ENCODE measurements around the gene MACROD2. TPM values are rescaled to one million over a fixed set of nuclear protein-coding genes. Genes with fewer than 3 reads are reported as not detected.

The MACROD2 gene
- total RNA-seq, 4 donors from 2014 or later: 1.8 to 4.8 (median 2.9) TPM

DNA sequence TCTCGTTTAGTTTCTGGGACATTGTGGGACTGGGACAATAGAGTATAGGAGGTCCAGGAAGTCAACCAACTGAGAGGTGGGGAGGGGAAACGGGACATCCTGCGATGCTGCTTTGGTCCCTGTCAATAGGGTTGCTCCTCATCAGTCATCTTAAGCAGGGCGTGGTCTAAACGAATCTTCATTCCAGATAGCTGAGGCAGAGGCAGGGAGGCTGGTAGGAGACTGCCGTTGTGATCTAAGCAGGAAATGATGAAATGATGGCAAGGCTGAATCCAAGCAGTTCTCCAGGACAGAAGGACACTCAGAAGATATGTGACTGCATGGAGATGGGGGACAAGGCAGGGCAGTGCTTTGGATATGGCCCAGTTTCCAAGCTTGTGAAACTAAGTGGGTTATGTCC is 1624.5 kb downstream of the MACROD2 start:
- intact Hi-C loops (cut with DNase I): no loop called here
- TF ChIP-seq, protein P1, sequence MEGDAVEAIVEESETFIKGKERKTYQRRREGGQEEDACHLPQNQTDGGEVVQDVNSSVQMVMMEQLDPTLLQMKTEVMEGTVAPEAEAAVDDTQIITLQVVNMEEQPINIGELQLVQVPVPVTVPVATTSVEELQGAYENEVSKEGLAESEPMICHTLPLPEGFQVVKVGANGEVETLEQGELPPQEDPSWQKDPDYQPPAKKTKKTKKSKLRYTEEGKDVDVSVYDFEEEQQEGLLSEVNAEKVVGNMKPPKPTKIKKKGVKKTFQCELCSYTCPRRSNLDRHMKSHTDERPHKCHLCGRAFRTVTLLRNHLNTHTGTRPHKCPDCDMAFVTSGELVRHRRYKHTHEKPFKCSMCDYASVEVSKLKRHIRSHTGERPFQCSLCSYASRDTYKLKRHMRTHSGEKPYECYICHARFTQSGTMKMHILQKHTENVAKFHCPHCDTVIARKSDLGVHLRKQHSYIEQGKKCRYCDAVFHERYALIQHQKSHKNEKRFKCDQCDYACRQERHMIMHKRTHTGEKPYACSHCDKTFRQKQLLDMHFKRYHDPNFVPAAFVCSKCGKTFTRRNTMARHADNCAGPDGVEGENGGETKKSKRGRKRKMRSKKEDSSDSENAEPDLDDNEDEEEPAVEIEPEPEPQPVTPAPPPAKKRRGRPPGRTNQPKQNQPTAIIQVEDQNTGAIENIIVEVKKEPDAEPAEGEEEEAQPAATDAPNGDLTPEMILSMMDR (IDR thresholded peaks at IDR 0.05): no peak
- TF ChIP-seq POLR2A (IDR thresholded peaks at IDR 0.05): no peak
- Histone ChIP-seq H3K9me3 (no peaks in the 10 kb centered on the region), H3K27me3 (no peaks in the 10 kb centered on the region), H3K36me3 (no peaks in the 10 kb centered on the region), H3K4me1 (no peaks in the 10 kb centered on the region), H3K27ac (no peak overlapping the region), H3K4me3 (no peak overlapping the region)
- no peak for DNase-seq
- 76 to 80% methylated on average over 4 to 5 of the region's 6 CpGs for WGBS, 2 donors

DNA sequence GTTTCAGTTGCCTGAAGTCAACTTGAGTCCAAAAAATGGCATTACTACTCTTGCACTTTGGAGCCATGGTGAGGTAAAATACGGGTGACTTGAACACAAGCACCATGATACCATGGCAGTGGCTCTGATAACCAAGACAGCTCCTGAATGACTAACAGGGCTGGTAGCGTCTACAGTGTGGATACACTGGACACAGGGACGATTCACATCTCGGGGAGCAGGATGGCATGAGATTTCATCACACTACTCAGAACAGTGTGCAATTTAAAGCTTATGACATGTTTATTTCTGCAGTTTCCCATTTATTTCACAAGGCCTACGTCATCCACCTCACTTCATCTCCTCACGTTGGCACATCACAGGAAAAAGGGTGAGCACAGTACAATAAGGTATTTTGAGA is 1627.1 kb downstream of the MACROD2 start:
- 81 to 85% methylated on average over 6 of the region's 6 CpGs for WGBS, 2 donors
- H3K27me3 ChIP-seq: no peaks in the 10 kb centered on the region
- no peak overlapping the region for H3K4me3 ChIP-seq
- no peak for DNase-seq
- TF ChIP-seq POLR2A (IDR thresholded peaks at IDR 0.05): no peak
- TF ChIP-seq, protein P1 (IDR thresholded peaks at IDR 0.05): no peak
- H3K27ac ChIP-seq: no peak overlapping the region
- no peaks in the 10 kb centered on the region for H3K36me3 ChIP-seq
- H3K9me3 ChIP-seq: no peaks in the 10 kb centered on the region
- H3K4me1 ChIP-seq: no peaks in the 10 kb centered on the region
- intact Hi-C loops (cut with DNase I): no loop called here

DNA sequence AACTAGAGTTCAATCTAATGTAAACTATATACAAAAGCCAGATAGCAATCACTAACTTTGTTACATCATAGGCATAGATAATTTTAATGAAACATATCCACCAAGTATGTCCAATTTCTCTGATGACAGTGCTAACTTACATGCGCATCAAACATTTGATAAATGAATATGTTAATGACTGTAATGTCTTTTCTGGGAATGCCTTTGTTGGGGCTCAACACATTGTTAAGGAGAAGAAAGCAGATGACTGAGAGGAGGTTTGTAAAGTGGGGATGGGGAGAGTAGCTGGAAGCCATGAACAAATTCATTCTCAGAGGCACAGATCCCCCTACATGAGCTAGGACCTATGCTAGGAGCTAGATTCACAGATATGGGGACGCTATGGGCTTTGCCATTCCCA is 1627.9 kb downstream of the MACROD2 start:
- 88 to 95% methylated on average over 2 of the region's 2 CpGs for WGBS, 2 donors
- H3K27me3 ChIP-seq: no peaks in the 10 kb centered on the region
- intact Hi-C loops (cut with DNase I): no loop called here
- no peak overlapping the region for H3K4me3 ChIP-seq
- no peaks in the 10 kb centered on the region for H3K36me3 ChIP-seq
- no peaks in the 10 kb centered on the region for H3K4me1 ChIP-seq
- no peak overlapping the region for H3K27ac ChIP-seq
- DNase-seq: no peak
- no peaks in the 10 kb centered on the region for H3K9me3 ChIP-seq
- TF ChIP-seq POLR2A (IDR thresholded peaks at IDR 0.05): no peak
- TF ChIP-seq, protein P1 (IDR thresholded peaks at IDR 0.05): no peak

DNA sequence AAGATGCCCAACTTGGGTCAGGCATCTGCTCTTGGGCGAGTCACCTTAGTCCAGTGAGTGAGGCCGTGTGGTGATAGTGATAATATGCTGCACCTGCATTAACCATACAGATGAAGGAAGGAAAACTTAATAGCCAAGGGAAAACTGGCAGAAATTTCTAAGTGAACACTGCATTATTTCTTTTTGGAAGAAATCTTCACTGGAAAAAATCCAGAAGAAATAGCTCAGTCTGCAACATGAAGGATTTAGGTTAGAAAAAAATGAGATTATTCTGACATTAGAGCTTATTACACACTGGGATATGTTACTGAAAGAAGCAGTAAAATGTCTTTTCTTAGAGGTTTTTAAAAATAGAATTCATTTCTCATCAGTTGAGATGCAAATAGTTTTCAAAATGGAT is 1630.7 kb downstream of the MACROD2 start:
- no peak for TF ChIP-seq POLR2A (IDR thresholded peaks at IDR 0.05)
- TF ChIP-seq, protein P1 (IDR thresholded peaks at IDR 0.05): no peak
- Histone ChIP-seq H3K27ac (no peak overlapping the region), H3K4me1 (no peaks in the 10 kb centered on the region), H3K27me3 (no peaks in the 10 kb centered on the region), H3K9me3 (no peaks in the 10 kb centered on the region), H3K4me3 (no peak overlapping the region), H3K36me3 (no peaks in the 10 kb centered on the region)
- intact Hi-C loops (cut with DNase I): no loop called here
- no peak for DNase-seq
- 68 to 85% methylated on average over 2 of the region's 2 CpGs for WGBS, 2 donors

DNA sequence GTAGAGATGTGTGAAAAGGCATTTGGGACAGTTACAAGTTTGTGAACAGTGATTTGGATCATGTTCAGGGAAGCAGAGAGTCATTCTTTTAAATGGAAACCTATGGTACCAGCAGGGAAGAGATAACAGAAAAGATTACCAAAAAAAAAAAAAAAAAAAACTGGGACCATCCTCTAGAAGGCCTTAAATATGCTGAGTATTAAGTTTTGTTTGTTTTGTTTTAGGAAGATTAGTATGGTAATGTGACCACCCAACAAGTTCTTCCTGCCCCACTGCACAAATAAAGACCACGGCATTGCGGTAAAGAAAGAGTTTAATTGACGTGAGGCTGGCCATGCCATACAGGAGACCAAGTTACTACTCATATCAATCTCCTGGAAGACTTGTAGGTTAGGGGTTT is 1631.8 kb downstream of the MACROD2 start:
- H3K27me3 ChIP-seq: no peaks in the 10 kb centered on the region
- 77 to 95% methylated on average over 3 of the region's 3 CpGs for WGBS, 2 donors
- no peak for DNase-seq
- H3K9me3 ChIP-seq: no peaks in the 10 kb centered on the region
- no peaks in the 10 kb centered on the region for H3K4me1 ChIP-seq
- no peak overlapping the region for H3K27ac ChIP-seq
- intact Hi-C loops (cut with DNase I): no loop called here
- TF ChIP-seq, protein P1 (IDR thresholded peaks at IDR 0.05): no peak
- TF ChIP-seq POLR2A (IDR thresholded peaks at IDR 0.05): no peak
- H3K36me3 ChIP-seq: no peaks in the 10 kb centered on the region
- no peak overlapping the region for H3K4me3 ChIP-seq
